CD4-positive, alpha-beta T cell (primary cell): Measurements from ENCODE around the gene NPLOC4. TPM values are rescaled to one million over a fixed set of nuclear protein-coding genes. Genes with fewer than 3 reads are reported as not detected.

ENCODE experiments used
- ATAC-seq: fragments of 200-7000 bp; cut with Tn5 transposase; one replicate; pipeline ENCODE4 v1.10.0; 2022; ENCODE audit warnings: mild to moderate bottlenecking; ENCODE audit not compliant: poor library complexity
- CTCF ChIA-PET: fragments of 350-600 bp; sonication (Branson Sonifier 250); formaldehyde crosslinking; loops from one replicate; lab custom pipeline; 2021; ENCODE audit warnings: antibody characterized with exemption, inconsistent platforms; lab: Charles Lee
- POLR2A ChIA-PET: fragments of 350-600 bp; sonication (Branson Sonifier 250); formaldehyde crosslinking; loops from one replicate; lab custom pipeline; 2021; ENCODE audit warnings: antibody characterized with exemption, inconsistent platforms; lab: Charles Lee
- DNase-seq, 14 experiments: peaks; one replicate each; pipeline ENCODE4 v3.0.0-alpha.2; 2013 to 2020; ENCODE audit warnings: mixed read lengths in 2 of 14
- H3K27ac ChIP-seq, 2 donors: one replicate each; pipeline versions ENCODE4 v1.5.1 to v1.7.0; 2013; ENCODE audit warnings: low read length in 2 of 2, low read depth in 1 of 2, mild to moderate bottlenecking in 1 of 2
- H3K27me3 ChIP-seq, 2 experiments: 1 replicate in 1 of 2; 2 replicates in 1 of 2; pipeline versions ENCODE4 v1.6.1 to v1.7.0; 2013; ENCODE audit warnings: low read length in 2 of 2, control low read depth in 1 of 2, mild to moderate bottlenecking in 1 of 2, moderate library complexity in 1 of 2; ENCODE audit not compliant: insufficient read depth in 2 of 2, control insufficient read depth in 1 of 2
- H3K36me3 ChIP-seq: one replicate; pipeline ENCODE4 v1.6.1; 2013; ENCODE audit warnings: low read length, control low read depth; ENCODE audit not compliant: insufficient read depth
- H3K4me1 ChIP-seq: one replicate; pipeline ENCODE4 v1.6.1; 2013; ENCODE audit warnings: low read length, control low read depth; ENCODE audit not compliant: insufficient read depth
- H3K4me3 ChIP-seq: one replicate; pipeline ENCODE4 v1.5.1; 2013; ENCODE audit warnings: mild to moderate bottlenecking, low read length, moderate library complexity
- H3K9me3 ChIP-seq, 2 experiments: 1 replicate in 1 of 2; 2 replicates in 1 of 2; pipeline versions ENCODE4 v1.6.1 to v1.7.0; 2013; ENCODE audit warnings: low read length in 2 of 2, mild to moderate bottlenecking in 2 of 2, control low read depth in 1 of 2, moderate library complexity in 1 of 2; ENCODE audit not compliant: control insufficient read depth in 1 of 2, insufficient read depth in 1 of 2
- H3K27ac Mint-ChIP-seq: one replicate; pipeline ENCODE4 v1.8.0; 2020; ENCODE audit warnings: mixed read lengths
- H3K27me3 Mint-ChIP-seq: one replicate; pipeline ENCODE4 v1.8.0; 2021; ENCODE audit warnings: mixed read lengths
- H3K36me3 Mint-ChIP-seq: one replicate; pipeline ENCODE4 v1.8.0; 2021; ENCODE audit warnings: low read depth, mixed read lengths
- H3K4me1 Mint-ChIP-seq: one replicate; pipeline ENCODE4 v1.8.0; 2021; ENCODE audit warnings: low read depth, mixed read lengths
- H3K4me3 Mint-ChIP-seq: one replicate; pipeline ENCODE4 v1.8.0; 2020; ENCODE audit warnings: mild to moderate bottlenecking, mixed read lengths
- H3K9me3 Mint-ChIP-seq: one replicate; pipeline ENCODE4 v1.8.0; 2020; ENCODE audit warnings: mixed read lengths
- intact Hi-C, 2 experiments: fragments of 100-400 bp; cut with DNase I in 1 of 2; cut with micrococcal nuclease in 1 of 2; formaldehyde crosslinking; loops; one replicate each; pipeline versions ENCODE4 v1.15.1 to v1.9.0; 2023 to 2025; cut with DNase I, micrococcal nuclease
- total RNA-seq, 174 experiments: library from RNA in 2 of 174; stranded (reverse) in 2 of 174; gene quantifications; one replicate each; pipeline ENCODE4 v1.2.3 and lab custom pipeline; 2021 to 2026
- TF ChIP-seq, protein P1 (sequence below): fragments of 200-600 bp; IDR thresholded peaks from one replicate; pipeline ENCODE4 v1.8.0; 2022; ENCODE audit warnings: antibody characterized with exemption, mild to moderate bottlenecking

NPLOC4 gene
- total RNA-seq, 2 experiments from 2014 or later: 61.0 to 62.4 TPM

DNA sequence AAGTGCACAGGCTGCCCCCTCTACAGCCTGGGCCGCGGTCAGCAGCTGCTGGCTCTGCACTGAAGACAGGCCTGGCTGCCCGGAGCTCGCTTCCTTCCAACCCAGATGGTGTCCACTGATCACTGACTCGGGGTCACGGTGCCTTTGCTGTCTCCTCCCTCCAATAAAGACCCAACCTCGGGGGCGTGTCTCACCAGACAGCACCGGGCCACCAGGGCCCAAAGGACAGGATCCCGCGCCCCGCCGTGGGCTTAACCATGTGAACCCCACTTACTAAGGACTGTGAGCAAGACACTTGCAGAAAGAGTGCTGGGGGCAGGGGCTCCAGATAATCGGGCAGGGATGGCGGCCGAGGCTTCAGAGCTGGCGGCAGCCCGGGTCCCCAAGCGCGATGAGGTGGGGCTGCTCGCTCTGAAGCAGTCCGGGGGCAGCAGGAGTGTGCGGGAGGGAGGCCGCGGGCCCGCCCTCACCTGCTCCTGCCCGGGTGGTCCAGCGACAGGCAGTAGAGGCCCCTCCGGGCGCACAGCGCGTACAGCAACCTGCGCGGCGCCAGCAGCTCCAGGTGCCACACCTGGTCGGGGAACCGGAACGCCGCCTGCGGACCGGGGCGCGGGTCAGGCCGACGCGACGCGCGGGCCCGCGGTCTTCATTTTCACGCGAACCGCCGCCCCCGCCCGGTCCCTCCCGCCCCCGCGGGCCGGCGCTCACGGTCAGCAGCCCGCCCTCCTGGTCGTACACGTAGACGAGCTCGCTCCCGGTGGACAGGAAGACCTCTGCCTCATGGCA is 85.3 kb downstream of the NPLOC4 start:
- ATAC-seq: no peak
- peaks cover 25% of the 10 kb centered on the region for H3K36me3 ChIP-seq
- no peaks in the 10 kb centered on the region for H3K27me3 ChIP-seq
- TF ChIP-seq, protein P1, sequence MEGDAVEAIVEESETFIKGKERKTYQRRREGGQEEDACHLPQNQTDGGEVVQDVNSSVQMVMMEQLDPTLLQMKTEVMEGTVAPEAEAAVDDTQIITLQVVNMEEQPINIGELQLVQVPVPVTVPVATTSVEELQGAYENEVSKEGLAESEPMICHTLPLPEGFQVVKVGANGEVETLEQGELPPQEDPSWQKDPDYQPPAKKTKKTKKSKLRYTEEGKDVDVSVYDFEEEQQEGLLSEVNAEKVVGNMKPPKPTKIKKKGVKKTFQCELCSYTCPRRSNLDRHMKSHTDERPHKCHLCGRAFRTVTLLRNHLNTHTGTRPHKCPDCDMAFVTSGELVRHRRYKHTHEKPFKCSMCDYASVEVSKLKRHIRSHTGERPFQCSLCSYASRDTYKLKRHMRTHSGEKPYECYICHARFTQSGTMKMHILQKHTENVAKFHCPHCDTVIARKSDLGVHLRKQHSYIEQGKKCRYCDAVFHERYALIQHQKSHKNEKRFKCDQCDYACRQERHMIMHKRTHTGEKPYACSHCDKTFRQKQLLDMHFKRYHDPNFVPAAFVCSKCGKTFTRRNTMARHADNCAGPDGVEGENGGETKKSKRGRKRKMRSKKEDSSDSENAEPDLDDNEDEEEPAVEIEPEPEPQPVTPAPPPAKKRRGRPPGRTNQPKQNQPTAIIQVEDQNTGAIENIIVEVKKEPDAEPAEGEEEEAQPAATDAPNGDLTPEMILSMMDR: no peak
- H3K4me1 ChIP-seq: peaks cover 41% of the 10 kb centered on the region
- Mint-ChIP-seq H3K27me3 (no peaks in the 10 kb centered on the region), H3K4me3 (peak overlapping the region; percentile 90), H3K9me3 (no peaks in the 10 kb centered on the region), H3K4me1 (peaks cover 30% of the 10 kb centered on the region), H3K36me3 (peaks cover 20% of the 10 kb centered on the region), H3K27ac (peak overlapping the region; percentile 58)
- ChIA-PET POLR2A (interaction anchor here (0.6 to 5.2 kb wide), 14 partner anchors 10 to 1097 kb away, joined by 3 to 93 read pairs (median 4); partner anchors contain the start of genes ACTG1, ARL16, CEP131 and HGS), CTCF (interaction anchor here (0.9 to 2.5 kb wide), 2 partner anchors 17 to 33 kb away, joined by 3 to 18 read pairs; no protein-coding TSS in a partner anchor)
- H3K27ac ChIP-seq: peak overlapping the region in 1 of 2 donors; percentile 83
- intact Hi-C loops: loop anchor here (1.0 to 5.0 kb wide), 6 partner anchors 32 to 559 kb away; partner anchors contain the start of genes ACTG1 (in 1 of the 2), CHMP6 (in 1 of the 2), NDUFAF8 (in 1 of the 2) and TEPSIN (in 1 of the 2)
- DNase-seq: peak in 3 of 14 experiments; percentile 7 to 41 (median 21)
- H3K4me3 ChIP-seq: peak overlapping the region; percentile 94
- H3K9me3 ChIP-seq: no peaks in the 10 kb centered on the region

DNA sequence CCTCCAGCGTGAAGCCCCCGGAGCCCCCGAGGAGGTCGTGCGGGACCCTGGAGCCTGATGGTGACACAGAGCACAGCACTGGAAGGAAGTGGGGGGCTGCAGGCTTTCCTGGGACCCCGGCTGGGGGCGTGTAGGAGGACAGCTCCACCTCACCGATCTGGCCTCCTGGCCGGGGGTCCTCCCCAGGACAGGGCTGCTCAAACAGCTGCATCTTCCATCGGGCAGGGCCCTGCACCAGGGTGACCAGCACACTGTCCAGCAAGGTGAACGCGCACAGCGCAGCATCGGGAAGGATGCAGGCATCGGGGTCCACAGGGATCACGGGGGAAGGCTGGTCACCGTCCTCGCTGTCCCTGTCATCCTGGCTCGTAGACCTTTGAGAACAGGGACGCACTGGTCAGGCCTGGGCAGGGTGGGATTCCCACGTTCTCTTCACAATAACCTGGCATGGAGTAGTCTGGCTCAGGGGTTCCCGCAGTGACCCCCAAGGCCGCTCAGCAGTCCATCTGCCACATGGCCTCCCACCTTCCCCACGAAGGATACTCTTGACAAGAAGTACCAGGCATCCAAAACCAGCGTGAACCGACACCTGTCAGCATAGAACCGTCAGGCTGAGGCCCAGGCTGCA is 86.0 kb downstream of the NPLOC4 start:
- DNase-seq: no peak
- CTCF ChIA-PET: interaction anchor here (2.5 kb wide), 1 partner anchor 32 kb away, joined by 18 read pairs; no protein-coding TSS in a partner anchor

GRCh38 chr17:81550285-81550684 is 86.6 kb downstream of the NPLOC4 start:
- Histone ChIP-seq H3K9me3 (no peaks in the 10 kb centered on the region), H3K27ac (no peak overlapping the region), H3K4me3 (no peak overlapping the region), H3K36me3 (peaks cover 32% of the 10 kb centered on the region), H3K27me3 (no peaks in the 10 kb centered on the region), H3K4me1 (peaks cover 41% of the 10 kb centered on the region)
- ChIA-PET CTCF (no interaction called here), POLR2A (interaction anchor here (5.2 kb wide), 1 partner anchor 38 kb away, joined by 93 read pairs; the partner anchor contains the start of gene ACTG1)
- DNase-seq: no peak
- Mint-ChIP-seq H3K4me1 (peaks cover 30% of the 10 kb centered on the region), H3K36me3 (peaks cover 29% of the 10 kb centered on the region), H3K27me3 (no peaks in the 10 kb centered on the region), H3K27ac (no peak overlapping the region), H3K4me3 (peak overlapping the region; percentile 90), H3K9me3 (no peaks in the 10 kb centered on the region)
- intact Hi-C loops: loop anchor here in 1 of 2 experiments (5.0 kb wide), 2 partner anchors 313 to 558 kb away; partner anchors contain the start of genes CHMP6, NDUFAF8 and TEPSIN
- TF ChIP-seq, protein P1: no peak
- no peak for ATAC-seq

More for the DNA sequence above, 86.0 kb downstream of the NPLOC4 start:
- peak overlapping the region; percentile 94 for H3K4me3 ChIP-seq
- Mint-ChIP-seq H3K9me3 (no peaks in the 10 kb centered on the region), H3K36me3 (peaks cover 27% of the 10 kb centered on the region), H3K4me1 (peaks cover 30% of the 10 kb centered on the region), H3K27ac (peak overlapping the region; percentile 58), H3K27me3 (no peaks in the 10 kb centered on the region), H3K4me3 (peak overlapping the region; percentile 90)
- H3K4me1 ChIP-seq: peaks cover 41% of the 10 kb centered on the region
- no peak for ATAC-seq
- intact Hi-C loops: loop anchor here in 1 of 2 experiments (1.0 to 5.0 kb wide), 3 partner anchors 32 to 559 kb away; partner anchors contain the start of genes CHMP6, NDUFAF8 and TEPSIN
- no peaks in the 10 kb centered on the region for H3K27me3 ChIP-seq
- no peaks in the 10 kb centered on the region for H3K9me3 ChIP-seq
- H3K36me3 ChIP-seq: peaks cover 26% of the 10 kb centered on the region
- H3K27ac ChIP-seq: no peak overlapping the region
- TF ChIP-seq, protein P1: no peak
- POLR2A ChIA-PET: interaction anchor here (1.6 to 5.2 kb wide), 4 partner anchors 32 to 1096 kb away, joined by 4 to 93 read pairs (median 12); partner anchors contain the start of genes ACTG1 and CEP131
